Erythroblast (primary cell): ENCODE results near the gene RAB11FIP4.
A peak's percentile ranks its signal among the peaks of the same experiment; 100 is the strongest.

ENCODE experiments used
- DNase-seq, 2 experiments: peaks; one replicate each; lab custom pipeline; 2025; lab: John Stamatoyannopoulos, UW
- GATA1 ChIP-seq: IDR thresholded peaks from 2 replicates; pipeline ENCODE4 v1.6.1; 2011; ENCODE audit warnings: low read depth, mild to moderate bottlenecking, control low read depth, low read length, moderate library complexity
- POLR2A ChIP-seq: IDR thresholded peaks from 2 replicates; pipeline ENCODE4 v1.6.1; 2011; ENCODE audit warnings: mild to moderate bottlenecking, low read length

The RAB11FIP4 gene

GRCh38 chr17:31425282-31426040, 34.0 kb downstream of the RAB11FIP4 start:
- DNase-seq = peak in 1 of 2 experiments; percentile 51

GRCh38 chr17:31427684-31428083, 36.2 kb downstream of the RAB11FIP4 start:
- TF ChIP-seq GATA1 = no peak
- TF ChIP-seq POLR2A = no peak
- DNase-seq = no peak

More at GRCh38 chr17:31425282-31426040, 34.0 kb downstream of the RAB11FIP4 start:
- TF ChIP-seq POLR2A (no peak), GATA1 (no peak)

GRCh38 chr17:31428111-31428510, 36.6 kb downstream of the RAB11FIP4 start:
- TF ChIP-seq POLR2A = no peak
- no peak for TF ChIP-seq GATA1

GRCh38 chr17:31428512-31428911, 37.0 kb downstream of the RAB11FIP4 start:
- DNase-seq = no peak
- TF ChIP-seq GATA1 (no peak), POLR2A (no peak)

More at GRCh38 chr17:31428111-31428510, 36.6 kb downstream of the RAB11FIP4 start:
- DNase-seq = no peak

GRCh38 chr17:31431098-31431851, 39.8 kb downstream of the RAB11FIP4 start:
- no peak for DNase-seq
- TF ChIP-seq POLR2A (no peak), GATA1 (no peak)

GRCh38 chr17:31431852-31432658, 40.6 kb downstream of the RAB11FIP4 start:
- TF ChIP-seq POLR2A = no peak
- TF ChIP-seq GATA1 = no peak
- no peak for DNase-seq

GRCh38 chr17:31433091-31433790, 41.8 kb downstream of the RAB11FIP4 start:
- no peak for TF ChIP-seq GATA1
- no peak for TF ChIP-seq POLR2A
- no peak for DNase-seq

GRCh38 chr17:31433811-31434726, 42.6 kb downstream of the RAB11FIP4 start:
- TF ChIP-seq POLR2A (no peak), GATA1 (no peak)
- DNase-seq = no peak

- TF ChIP-seq POLR2A (no peak), GATA1 (no peak)
- DNase-seq = no peak
These were observed 43.2 kb downstream of the RAB11FIP4 start for GRCh38 chr17:31434727-31435050.

- TF ChIP-seq GATA1 (no peak), POLR2A (no peak)
- DNase-seq = no peak
These were observed 44.1 kb downstream of the RAB11FIP4 start for GRCh38 chr17:31435581-31435980.

- DNase-seq = no peak
- no peak for TF ChIP-seq POLR2A
- TF ChIP-seq GATA1 = no peak
These were observed 46.4 kb downstream of the RAB11FIP4 start for GRCh38 chr17:31437720-31438400.
